Measurements from ENCODE around the gene GPR162.
"Not testable (repeated sequence)": the region's sequence is repeated elsewhere in the genome, so short reads cannot be mapped to it uniquely, and the experiment has no call there.

Gene GPR162

GRCh38 chr12:6872073-6873048, 50.7 kb downstream of the GPR162 start:
- peak; percentile 99 for TF ChIP-seq CTCF (IDR thresholded peaks at IDR 0.05; ENCODE audit: low read depth, low read length)
- DNase-seq (ENCODE audit: low read depth in 2 of 2) = peak; percentile 68 to 76
- peak overlapping the region; percentile 78 to 86 for H3K4me3 ChIP-seq (replicated peaks in 1 of 2; ENCODE audit: low read depth in 2 of 2, low read length in 2 of 2)

GRCh38 chr12:6873094-6874014, 51.7 kb downstream of the GPR162 start, which contains the start of gene SPSB2:
SPSB2 (minus strand) TSS chr12:6873303; CDS start chr12:6872901, 402 bp downstream.
- H3K4me3 ChIP-seq (replicated peaks in 1 of 2; ENCODE audit: low read depth in 2 of 2, low read length in 2 of 2) = peak within 1 kb of the TSS; percentile 78 to 86
- no peak for TF ChIP-seq CTCF (IDR thresholded peaks at IDR 0.05; ENCODE audit: low read depth, low read length)
- DNase-seq (ENCODE audit: low read depth in 2 of 2) = peak; percentile 94 to 98

GRCh38 chr12:6874015-6874368, 52.4 kb downstream of the GPR162 start:
- DNase-seq (ENCODE audit: low read depth in 2 of 2) = not testable (repeated sequence)
- H3K4me3 ChIP-seq (replicated peaks in 1 of 2; ENCODE audit: low read depth in 2 of 2, low read length in 2 of 2) = peak overlapping the region; percentile 78 to 86
